OCI-LY1 (cell line): ENCODE measurements around the gene SAP130.

ENCODE experiments used
- EZH2 ChIP-seq: fragments of 200-600 bp; sonication (generic), shearing (Covaris generic); IDR thresholded peaks from 2 replicates; pipeline ENCODE4 v1.8.0; 2017; ENCODE audit warnings: borderline replicate concordance, mixed run types, mild to moderate bottlenecking, antibody characterized with exemption, low read length, moderate library complexity, mixed read lengths
- TF ChIP-seq, protein P1 (sequence below): fragments of 200-600 bp; sonication (generic), shearing (Covaris generic); IDR thresholded peaks from 2 replicates; pipeline ENCODE4 v1.5.1; 2017; ENCODE audit warnings: mild to moderate bottlenecking, antibody characterized with exemption, low read length, moderate library complexity, mixed read lengths

DNA sequence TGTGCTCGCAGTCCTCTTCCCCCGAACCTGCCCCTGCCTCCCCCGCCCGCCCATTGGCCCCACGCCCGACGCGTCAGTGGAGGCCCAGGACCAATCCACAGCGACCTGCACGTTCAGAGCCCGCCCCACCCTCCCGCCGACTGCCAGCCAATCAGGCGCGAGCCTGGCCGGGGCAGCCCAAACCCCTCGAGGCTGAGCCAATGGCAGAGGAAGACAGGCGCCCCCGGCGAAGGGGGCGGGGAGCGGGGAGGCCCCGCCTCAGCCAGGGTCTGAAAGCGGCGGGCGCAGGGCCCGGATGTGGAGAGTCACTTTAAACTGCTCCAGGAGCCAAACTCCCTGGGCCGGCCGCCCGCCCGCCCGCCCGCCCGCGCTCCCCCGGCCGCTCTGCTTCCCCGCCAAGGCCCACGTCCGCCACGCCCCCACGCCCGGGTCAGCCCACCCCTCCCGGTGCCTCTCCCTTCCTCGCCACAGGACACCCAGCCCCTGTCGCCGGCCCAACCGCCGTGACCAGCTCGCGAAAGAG, 520 bp downstream of the SAP130 start:
- TF ChIP-seq, protein P1, sequence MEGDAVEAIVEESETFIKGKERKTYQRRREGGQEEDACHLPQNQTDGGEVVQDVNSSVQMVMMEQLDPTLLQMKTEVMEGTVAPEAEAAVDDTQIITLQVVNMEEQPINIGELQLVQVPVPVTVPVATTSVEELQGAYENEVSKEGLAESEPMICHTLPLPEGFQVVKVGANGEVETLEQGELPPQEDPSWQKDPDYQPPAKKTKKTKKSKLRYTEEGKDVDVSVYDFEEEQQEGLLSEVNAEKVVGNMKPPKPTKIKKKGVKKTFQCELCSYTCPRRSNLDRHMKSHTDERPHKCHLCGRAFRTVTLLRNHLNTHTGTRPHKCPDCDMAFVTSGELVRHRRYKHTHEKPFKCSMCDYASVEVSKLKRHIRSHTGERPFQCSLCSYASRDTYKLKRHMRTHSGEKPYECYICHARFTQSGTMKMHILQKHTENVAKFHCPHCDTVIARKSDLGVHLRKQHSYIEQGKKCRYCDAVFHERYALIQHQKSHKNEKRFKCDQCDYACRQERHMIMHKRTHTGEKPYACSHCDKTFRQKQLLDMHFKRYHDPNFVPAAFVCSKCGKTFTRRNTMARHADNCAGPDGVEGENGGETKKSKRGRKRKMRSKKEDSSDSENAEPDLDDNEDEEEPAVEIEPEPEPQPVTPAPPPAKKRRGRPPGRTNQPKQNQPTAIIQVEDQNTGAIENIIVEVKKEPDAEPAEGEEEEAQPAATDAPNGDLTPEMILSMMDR = no peak
- no peak for TF ChIP-seq EZH2
